GM12878 (cell line): ENCODE measurements around the gene VTI1A. TPM values are rescaled to one million over a fixed set of nuclear protein-coding genes. Genes with fewer than 3 reads are reported as not detected.

Experiments
- ATAC-seq: fragments of 200-7000 bp; cut with Tn5 transposase; 3 replicates; pipeline ENCODE4 v1.9.1; 2020; ENCODE audit warnings: mild to moderate bottlenecking, moderate library complexity
- BruUV-seq: library from RNA; stranded (reverse); fragments of 400-500 nt; replicated peaks from 2 replicates; lab custom pipeline; 2021; lab: Mats Ljungman, UMichigan
- CTCF ChIA-PET: fragments of 300-600 bp; sonication (Branson Sonifier 250); formaldehyde crosslinking; extraction: SDS; loops from one replicate; lab custom pipeline; 2021; ENCODE audit warnings: inconsistent platforms; lab: Yijun Ruan, JAX
- POLR2A ChIA-PET: fragments of 350-600 bp; formaldehyde crosslinking; extraction: SDS; loops from one replicate; lab custom pipeline; 2021; ENCODE audit warnings: inconsistent platforms; lab: Charles Lee
- RAD21 ChIA-PET: fragments of 300-600 bp; sonication (Branson Sonifier 250); formaldehyde crosslinking; loops from one replicate; lab custom pipeline; 2023; ENCODE audit warnings: antibody characterized with exemption; ENCODE audit not compliant: unreplicated experiment; lab: Charles Lee
- SMC1A ChIA-PET: fragments of 300-600 bp; sonication (Branson Sonifier 250); formaldehyde crosslinking; loops from one replicate; lab custom pipeline; 2023; ENCODE audit not compliant: unreplicated experiment, uncharacterized antibody; lab: Charles Lee
- DNase-seq: peaks from one replicate; pipeline ENCODE4 v3.0.0-alpha.2; 2011; ENCODE audit warnings: low read depth, low spot score
- FAIRE-seq: peaks from 3 replicates; lab custom pipeline; 2011; peaks lifted over from hg19 to GRCh38; lab: Jason Lieb, UNC
- H2AFZ ChIP-seq: 2 replicates; pipeline ENCODE4 v1.6.0; 2011; ENCODE audit warnings: low read depth, low read length, control low read depth; ENCODE audit not compliant: control insufficient read depth
- H3K27ac ChIP-seq: 2 replicates; pipeline ENCODE4 v1.5.1; 2011; ENCODE audit warnings: control low read depth; ENCODE audit not compliant: control insufficient read depth, insufficient read depth
- H3K27me3 ChIP-seq, 2 experiments: replicated peaks in 1 of 2; 2 replicates each; pipeline versions ENCODE4 v1.6.0 to v1.6.1; 2011; ENCODE audit warnings: low read length in 1 of 2; ENCODE audit not compliant: control insufficient read depth in 2 of 2, insufficient read depth in 2 of 2
- H3K36me3 ChIP-seq, 2 experiments: 2 replicates each; pipeline ENCODE4 v1.5.1; 2011; ENCODE audit warnings: low read length in 1 of 2; ENCODE audit not compliant: control insufficient read depth in 2 of 2, insufficient read depth in 2 of 2
- H3K4me1 ChIP-seq: 2 replicates; pipeline ENCODE4 v1.6.1; 2011; ENCODE audit warnings: mild to moderate bottlenecking, low read length, moderate library complexity, mixed read lengths; ENCODE audit not compliant: control insufficient read depth, insufficient read depth
- H3K4me2 ChIP-seq: 2 replicates; pipeline ENCODE4 v1.6.0; 2011; ENCODE audit warnings: control low read depth; ENCODE audit not compliant: control insufficient read depth, insufficient read depth
- H3K4me3 ChIP-seq: fragments of 200-600 bp; sonication (generic); 2 replicates; pipeline ENCODE4 v1.5.1; 2016
- H3K79me2 ChIP-seq: 2 replicates; pipeline ENCODE4 v1.6.0; 2011; ENCODE audit warnings: low read length; ENCODE audit not compliant: control insufficient read depth, insufficient read depth
- H3K9ac ChIP-seq: 2 replicates; pipeline ENCODE4 v1.8.0; 2011; ENCODE audit warnings: low read length, control low read depth, mixed read lengths; ENCODE audit not compliant: control insufficient read depth, insufficient read depth
- H3K9me3 ChIP-seq: replicated peaks from 3 replicates; pipeline ENCODE4 v1.5.1; 2011; ENCODE audit warnings: mild to moderate bottlenecking, low read length; ENCODE audit not compliant: control insufficient read depth, insufficient read depth
- H4K20me1 ChIP-seq: 2 replicates; pipeline ENCODE4 v1.6.0; 2011; ENCODE audit not compliant: control insufficient read depth, insufficient read depth
- CBX5 ChIP-seq: sonication (generic); IDR thresholded peaks from 2 replicates; pipeline ENCODE4 v1.6.1; 2016; ENCODE audit warnings: low read depth, moderate library complexity, mild to moderate bottlenecking, inconsistent platforms
- ETV6 ChIP-seq, 2 experiments: fragments of 450-650 bp in 1 of 2; IDR thresholded peaks in 1 of 2; conservative IDR thresholded peaks in 1 of 2; 2 replicates each; pipeline ENCODE4 v1.6.1; 2014; ENCODE audit warnings: antibody characterized with exemption in 1 of 2, borderline replicate concordance in 1 of 2, low read depth in 1 of 2, mild to moderate bottlenecking in 1 of 2, moderate library complexity in 1 of 2
- ZNF24 ChIP-seq: fragments of 450-650 bp; IDR thresholded peaks from 2 replicates; pipeline ENCODE4 v1.6.1; 2017; ENCODE audit warnings: antibody characterized with exemption, mild to moderate bottlenecking
- WGBS: methylation state at CpG from one replicate; pipeline ENCODE4 v1.1.6; 2016; ENCODE audit warnings: low lambda C conversion rate; ENCODE audit not compliant: insufficient replicate concordance, insufficient coverage; ENCODE audit errors: missing lambda C conversion rate; 5-methylcytosine and 5-hydroxymethylcytosine counted together
- in situ Hi-C: fragments of 300-500 bp; cut with MboI; formaldehyde crosslinking; loops from 9 replicates; pipeline ENCODE4 v1.14.3; 2018; ENCODE audit warnings: mixed read lengths
- intact Hi-C: fragments of 100-400 bp; cut with micrococcal nuclease; formaldehyde crosslinking; loops from one replicate; pipeline ENCODE4 v1.14.2; 2022; ENCODE audit not compliant: unreplicated experiment
- polyA plus RNA-seq, 11 experiments: library from polyadenylated mRNA; depleted of rRNA in 4 of 11; unstranded in 6 of 11; stranded (reverse) in 5 of 11; fragments of >200 nt; fragmentation: Nextera tagmentation in 4 of 11; fragmentation: Illumina TruSeq in 1 of 11; extraction: Ambion mirVana in 4 of 11; extraction: Trizol in 1 of 11; gene quantifications; 1 replicate in 1 of 11; 2 replicates in 10 of 11; pipeline versions ENCODE4 v1.2.1 to v1.2.3, GENCODE V29; 2011 to 2016; ENCODE audit warnings: inconsistent platforms in 2 of 11, missing spikeins in 2 of 11, low read depth in 1 of 11
- total RNA-seq, 4 experiments: library from RNA; depleted of rRNA in 3 of 4; stranded (reverse); fragments of >200 nt in 3 of 4; fragmentation: Illumina TruSeq in 1 of 4; extraction: Trizol in 1 of 4; gene quantifications; 2 replicates each; pipeline versions ENCODE4 v1.2.1 to v1.2.3, GENCODE V29; 2013 to 2021
- TF ChIP-seq, protein P1 (sequence below): fragments of 450-650 bp; formaldehyde crosslinking; IDR thresholded peaks from 2 replicates; pipeline ENCODE4 v1.5.0; 2022; ENCODE audit warnings: mild to moderate bottlenecking, missing genetic modification characterization

VTI1A gene
- total and polyA plus RNA-seq, 10 of the 15 experiments (the other 5 are each of a cell fraction or from before 2014, with no cell fraction given): 12.4 to 43.2 (median 27.5) TPM

- Histone ChIP-seq H3K27me3 (no peaks in the 10 kb centered on the region), H3K9me3 (no peaks in the 10 kb centered on the region), H3K79me2 (no peaks in the 10 kb centered on the region), H3K4me3 (no peak overlapping the region), H2AFZ (no peak overlapping the region), H3K4me1 (peaks cover 6% of the 10 kb centered on the region; the same call in 1 of the 2 replicates), H3K36me3 (no peaks in the 10 kb centered on the region), H3K4me2 (no peak overlapping the region), H3K27ac (no peak overlapping the region), H4K20me1 (no peaks in the 10 kb centered on the region), H3K9ac (no peak overlapping the region)
- POLR2A ChIA-PET: no interaction called here
- RAD21 ChIA-PET: no interaction called here
- DNase-seq: no peak
- 75% methylated on average over 7 of the region's 7 CpGs for WGBS
- BruUV-seq: no TSS peak
- in situ Hi-C loops: no loop called here
- no peak for FAIRE-seq
- ATAC-seq: no peak
- SMC1A ChIA-PET: no interaction called here
- CTCF ChIA-PET: no interaction called here
- intact Hi-C loops: no loop called here
- TF ChIP-seq, protein P1, sequence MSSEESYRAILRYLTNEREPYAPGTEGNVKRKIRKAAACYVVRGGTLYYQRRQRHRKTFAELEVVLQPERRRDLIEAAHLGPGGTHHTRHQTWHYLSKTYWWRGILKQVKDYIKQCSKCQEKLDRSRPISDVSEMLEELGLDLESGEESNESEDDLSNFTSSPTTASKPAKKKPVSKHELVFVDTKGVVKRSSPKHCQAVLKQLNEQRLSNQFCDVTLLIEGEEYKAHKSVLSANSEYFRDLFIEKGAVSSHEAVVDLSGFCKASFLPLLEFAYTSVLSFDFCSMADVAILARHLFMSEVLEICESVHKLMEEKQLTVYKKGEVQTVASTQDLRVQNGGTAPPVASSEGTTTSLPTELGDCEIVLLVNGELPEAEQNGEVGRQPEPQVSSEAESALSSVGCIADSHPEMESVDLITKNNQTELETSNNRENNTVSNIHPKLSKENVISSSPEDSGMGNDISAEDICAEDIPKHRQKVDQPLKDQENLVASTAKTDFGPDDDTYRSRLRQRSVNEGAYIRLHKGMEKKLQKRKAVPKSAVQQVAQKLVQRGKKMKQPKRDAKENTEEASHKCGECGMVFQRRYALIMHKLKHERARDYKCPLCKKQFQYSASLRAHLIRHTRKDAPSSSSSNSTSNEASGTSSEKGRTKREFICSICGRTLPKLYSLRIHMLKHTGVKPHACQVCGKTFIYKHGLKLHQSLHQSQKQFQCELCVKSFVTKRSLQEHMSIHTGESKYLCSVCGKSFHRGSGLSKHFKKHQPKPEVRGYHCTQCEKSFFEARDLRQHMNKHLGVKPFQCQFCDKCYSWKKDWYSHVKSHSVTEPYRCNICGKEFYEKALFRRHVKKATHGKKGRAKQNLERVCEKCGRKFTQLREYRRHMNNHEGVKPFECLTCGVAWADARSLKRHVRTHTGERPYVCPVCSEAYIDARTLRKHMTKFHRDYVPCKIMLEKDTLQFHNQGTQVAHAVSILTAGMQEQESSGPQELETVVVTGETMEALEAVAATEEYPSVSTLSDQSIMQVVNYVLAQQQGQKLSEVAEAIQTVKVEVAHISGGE (CRISPR knock-in tag): no peak
- TF ChIP-seq CBX5 (no peak), ZNF24 (no peak), ETV6 (conservative IDR thresholded peaks at IDR 0.05 in 1 of 2, IDR thresholded peaks at IDR 0.05 in 1 of 2; ENCODE audit: borderline replicate concordance in 1 of 2, low read depth in 1 of 2) (no peak)
Measured at GRCh38 chr10:112832361-112832878, 385.4 kb downstream of the VTI1A start.
